ENCODE data around the gene GPR152. TPM values are rescaled to one million over a fixed set of nuclear protein-coding genes. Genes with fewer than 3 reads are reported as not detected.

The GPR152 gene
- total RNA-seq, 5 donors from 2014 or later (not counting 1 experiment from before 2014, with no cell fraction given) = 0.19 TPM; not detected in 4

DNA sequence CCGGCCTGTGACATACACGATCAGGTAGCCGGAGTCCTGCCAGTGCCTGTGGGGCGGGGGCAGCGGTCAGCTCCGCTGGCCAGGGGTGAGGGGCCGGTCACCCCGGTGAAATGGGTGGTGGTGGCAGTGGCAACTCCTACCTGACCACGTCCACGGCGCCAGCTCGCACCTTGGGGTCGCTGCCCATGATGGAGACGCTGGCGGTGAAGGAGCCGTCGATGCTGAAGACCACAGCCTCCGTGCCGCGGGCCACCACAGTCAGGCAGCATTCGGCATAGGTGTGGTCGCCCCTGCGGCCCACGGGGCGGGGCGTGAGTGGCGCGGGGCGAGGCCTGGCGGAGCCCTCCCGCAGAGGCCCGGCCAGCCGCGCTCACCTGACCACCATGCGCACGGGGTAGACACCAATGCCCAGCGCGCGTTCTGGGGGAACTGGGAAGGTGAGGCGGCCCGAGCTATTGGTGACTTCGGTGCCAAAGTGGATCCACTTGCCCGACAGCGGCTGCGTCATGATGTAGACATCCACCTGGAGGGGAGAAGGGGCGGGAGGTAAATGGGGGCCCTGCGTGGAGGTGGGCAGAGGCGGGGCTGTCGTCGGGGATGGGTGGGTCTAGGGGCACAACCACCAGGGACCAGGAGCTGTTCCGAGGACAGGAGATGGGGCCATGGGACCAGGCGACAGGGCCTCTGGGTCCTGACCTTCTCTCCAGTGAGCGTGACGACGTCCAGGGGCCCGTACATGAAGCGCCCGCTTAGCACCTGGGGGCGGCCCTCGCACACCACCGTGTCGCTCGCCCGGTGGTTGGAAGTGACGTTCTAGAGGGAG is 41.2 kb upstream of the GPR152 start:
- peaks cover 47 to 98% of the 10 kb centered on the region in 2 donors for H3K36me3 ChIP-seq (ENCODE audit: control insufficient read depth in 2 of 2, extremely low read depth in 1 of 2, insufficient read depth in 1 of 2, low read length in 1 of 2)
- H3K27me3 ChIP-seq (replicated peaks in 1 of 2; ENCODE audit: control insufficient read depth in 2 of 2, extremely low read depth in 1 of 2, insufficient read depth in 2 of 2, low read length in 1 of 2) = no peaks in the 10 kb centered on the region
- H3K27ac ChIP-seq (ENCODE audit: low read length) = no peak overlapping the region
- DNase-seq = no peak
- no peak overlapping the region for H3K27ac Mint-ChIP-seq
- no peak overlapping the region for H3K4me3 ChIP-seq (ENCODE audit: control insufficient read depth in 1 of 2, extremely low read depth in 1 of 2, low read length in 1 of 2)
- WGBS (ENCODE audit: insufficient coverage) = 95% methylated on average over 51 of the region's 65 CpGs
- no peaks in the 10 kb centered on the region for H3K9me3 ChIP-seq
- H3K36me3 Mint-ChIP-seq = peaks cover 9% of the 10 kb centered on the region
- H3K4me1 Mint-ChIP-seq = peaks cover 6 to 8% (median 7%) of the 10 kb centered on the region in 3 donors
- no peak overlapping the region for H3K4me3 Mint-ChIP-seq
- ChIA-PET CTCF (no interaction called here), POLR2A (no interaction called here)
- H3K27me3 Mint-ChIP-seq = no peaks in the 10 kb centered on the region
- no peaks in the 10 kb centered on the region for H3K9me3 Mint-ChIP-seq
- H3K4me1 ChIP-seq (ENCODE audit: control insufficient read depth in 1 of 2, extremely low read depth in 1 of 2, insufficient read depth in 2 of 2, low read length in 2 of 2) = peaks cover 0 to 23% of the 10 kb centered on the region in 2 experiments
- no peak for ATAC-seq (replicated peaks in 1 of 4)

GRCh38 chr11:67492801-67493547 is 40.4 kb upstream of the GPR152 start:
- H3K27ac Mint-ChIP-seq = peak overlapping the region in 1 of 2 donors; percentile 34
- peaks cover 10% of the 10 kb centered on the region for H3K36me3 Mint-ChIP-seq
- Histone ChIP-seq H3K27me3 (replicated peaks in 1 of 2; ENCODE audit: control insufficient read depth in 2 of 2, extremely low read depth in 1 of 2, insufficient read depth in 2 of 2, low read length in 1 of 2) (no peaks in the 10 kb centered on the region), H3K4me3 (ENCODE audit: control insufficient read depth in 1 of 2, extremely low read depth in 1 of 2, low read length in 1 of 2) (no peak overlapping the region), H3K27ac (ENCODE audit: low read length) (no peak overlapping the region), H3K36me3 (ENCODE audit: control insufficient read depth in 2 of 2, extremely low read depth in 1 of 2, insufficient read depth in 1 of 2, low read length in 1 of 2) (peaks cover 39 to 97% of the 10 kb centered on the region in 2 donors), H3K9me3 (no peaks in the 10 kb centered on the region), H3K4me1 (ENCODE audit: control insufficient read depth in 1 of 2, extremely low read depth in 1 of 2, insufficient read depth in 2 of 2, low read length in 2 of 2) (peaks cover 0 to 31% of the 10 kb centered on the region in 2 experiments)
- ATAC-seq (replicated peaks in 1 of 4) = peak in 3 of 4 experiments; percentile 4 to 26 (median 12)
- H3K9me3 Mint-ChIP-seq = no peaks in the 10 kb centered on the region
- no peak for DNase-seq
- ChIA-PET POLR2A (no interaction called here), CTCF (no interaction called here)
- no peaks in the 10 kb centered on the region for H3K27me3 Mint-ChIP-seq
- WGBS (ENCODE audit: insufficient coverage) = 93% methylated on average over 36 of the region's 46 CpGs
- no peak overlapping the region for H3K4me3 Mint-ChIP-seq
- peaks cover 13 to 16% (median 15%) of the 10 kb centered on the region in 3 donors for H3K4me1 Mint-ChIP-seq

DNA sequence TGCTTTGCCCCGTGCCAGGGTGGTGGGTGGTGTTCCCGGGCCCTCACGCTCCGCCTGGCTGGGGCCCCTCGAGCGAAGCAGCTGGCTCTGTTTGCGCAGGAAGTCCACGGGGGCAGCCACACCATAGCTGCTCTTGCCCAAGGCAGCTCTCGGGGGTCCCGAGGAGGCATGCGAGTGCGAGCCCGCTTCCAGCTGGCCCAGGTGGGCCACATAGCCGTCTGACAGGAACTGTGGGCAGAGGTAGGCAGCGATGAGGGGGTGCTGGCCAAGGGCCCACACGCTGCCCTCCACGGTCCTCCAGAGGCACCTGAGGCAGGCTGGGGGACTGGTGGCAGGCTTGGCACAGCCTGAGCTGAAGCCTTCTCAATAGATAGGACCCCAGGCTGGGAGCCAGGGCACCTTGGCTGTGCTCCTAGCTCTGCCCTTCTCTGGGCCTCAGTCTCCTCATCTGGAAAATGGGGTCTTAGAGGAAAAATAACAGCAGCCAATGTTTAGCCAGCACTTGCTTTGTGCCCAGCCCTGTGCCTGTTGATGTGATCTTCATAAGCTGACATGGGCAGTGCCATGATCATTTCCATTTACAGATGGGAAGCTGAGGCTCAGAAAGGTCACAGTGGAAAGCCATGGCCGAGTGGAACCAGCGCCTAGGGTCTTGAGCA is 39.7 kb upstream of the GPR152 start:
- Histone ChIP-seq H3K4me1 (ENCODE audit: control insufficient read depth in 1 of 2, extremely low read depth in 1 of 2, insufficient read depth in 2 of 2, low read length in 2 of 2) (peaks cover 0 to 39% of the 10 kb centered on the region in 2 experiments), H3K4me3 (ENCODE audit: control insufficient read depth in 1 of 2, extremely low read depth in 1 of 2, low read length in 1 of 2) (no peak overlapping the region), H3K9me3 (no peaks in the 10 kb centered on the region), H3K27ac (ENCODE audit: low read length) (no peak overlapping the region), H3K36me3 (ENCODE audit: control insufficient read depth in 2 of 2, extremely low read depth in 1 of 2, insufficient read depth in 1 of 2, low read length in 1 of 2) (peaks cover 35 to 96% of the 10 kb centered on the region in 2 donors), H3K27me3 (replicated peaks in 1 of 2; ENCODE audit: control insufficient read depth in 2 of 2, extremely low read depth in 1 of 2, insufficient read depth in 2 of 2, low read length in 1 of 2) (no peaks in the 10 kb centered on the region)
- Mint-ChIP-seq H3K36me3 (peaks cover 17% of the 10 kb centered on the region), H3K27ac (no peak overlapping the region), H3K4me3 (no peak overlapping the region), H3K27me3 (no peaks in the 10 kb centered on the region), H3K4me1 (peaks cover 21 to 24% (median 22%) of the 10 kb centered on the region in 3 donors), H3K9me3 (no peaks in the 10 kb centered on the region)
- WGBS (ENCODE audit: insufficient coverage) = 87% methylated on average over 19 of the region's 19 CpGs
- DNase-seq = no peak
- POLR2A ChIA-PET = no interaction called here
- CTCF ChIA-PET = no interaction called here
- peak in 1 of 4 experiments; percentile 4 for ATAC-seq (replicated peaks in 1 of 4)

GRCh38 chr11:67491276-67492068 is 38.9 kb upstream of the GPR152 start:
- 87% methylated on average over 18 of the region's 24 CpGs for WGBS (ENCODE audit: insufficient coverage)

GRCh38 chr11:67490727-67491065 is 38.2 kb upstream of the GPR152 start:
- Histone ChIP-seq H3K27me3 (replicated peaks in 1 of 2; ENCODE audit: control insufficient read depth in 2 of 2, extremely low read depth in 1 of 2, insufficient read depth in 2 of 2, low read length in 1 of 2) (no peaks in the 10 kb centered on the region), H3K9me3 (no peaks in the 10 kb centered on the region), H3K4me3 (ENCODE audit: control insufficient read depth in 1 of 2, extremely low read depth in 1 of 2, low read length in 1 of 2) (no peak overlapping the region), H3K4me1 (ENCODE audit: control insufficient read depth in 1 of 2, extremely low read depth in 1 of 2, insufficient read depth in 2 of 2, low read length in 2 of 2) (peaks cover 9 to 54% of the 10 kb centered on the region in 2 experiments), H3K36me3 (ENCODE audit: control insufficient read depth in 2 of 2, extremely low read depth in 1 of 2, insufficient read depth in 1 of 2, low read length in 1 of 2) (peaks cover 31 to 89% of the 10 kb centered on the region in 2 donors), H3K27ac (ENCODE audit: low read length) (no peak overlapping the region)
- Mint-ChIP-seq H3K27me3 (no peaks in the 10 kb centered on the region), H3K36me3 (peaks cover 18% of the 10 kb centered on the region), H3K9me3 (no peaks in the 10 kb centered on the region), H3K4me3 (no peak overlapping the region), H3K27ac (no peak overlapping the region), H3K4me1 (peaks cover 32 to 39% (median 37%) of the 10 kb centered on the region in 3 donors)
- POLR2A ChIA-PET = no interaction called here
- CTCF ChIA-PET = no interaction called here
- ATAC-seq (replicated peaks in 1 of 4) (no peak), DNase-seq (no peak)
- WGBS (ENCODE audit: insufficient coverage) = 92% methylated on average over 13 of the region's 15 CpGs

More at GRCh38 chr11:67491276-67492068, 38.9 kb upstream of the GPR152 start:
- Mint-ChIP-seq H3K9me3 (no peaks in the 10 kb centered on the region), H3K4me1 (peaks cover 24 to 31% (median 30%) of the 10 kb centered on the region in 3 donors), H3K27me3 (no peaks in the 10 kb centered on the region), H3K4me3 (no peak overlapping the region), H3K27ac (peak overlapping the region in 1 of 2 donors; percentile 64), H3K36me3 (peaks cover 17% of the 10 kb centered on the region)
- no peak overlapping the region for H3K27ac ChIP-seq (ENCODE audit: low read length)
- H3K4me3 ChIP-seq (ENCODE audit: control insufficient read depth in 1 of 2, extremely low read depth in 1 of 2, low read length in 1 of 2) = no peak overlapping the region
- H3K27me3 ChIP-seq (replicated peaks in 1 of 2; ENCODE audit: control insufficient read depth in 2 of 2, extremely low read depth in 1 of 2, insufficient read depth in 2 of 2, low read length in 1 of 2) = no peaks in the 10 kb centered on the region
- no peaks in the 10 kb centered on the region for H3K9me3 ChIP-seq
- peaks cover 5 to 46% of the 10 kb centered on the region in 2 experiments for H3K4me1 ChIP-seq (ENCODE audit: control insufficient read depth in 1 of 2, extremely low read depth in 1 of 2, insufficient read depth in 2 of 2, low read length in 2 of 2)
- CTCF ChIA-PET = no interaction called here
- DNase-seq = no peak
- peaks cover 39 to 96% of the 10 kb centered on the region in 2 donors for H3K36me3 ChIP-seq (ENCODE audit: control insufficient read depth in 2 of 2, extremely low read depth in 1 of 2, insufficient read depth in 1 of 2, low read length in 1 of 2)
- no peak for ATAC-seq (replicated peaks in 1 of 4)
- POLR2A ChIA-PET = no interaction called here

All from T-cell (primary cell).